ENCODE data around the gene AKR1C4.
A peak's percentile ranks its signal among the peaks of the same experiment; 100 is the strongest.
"Not testable (repeated sequence)": the region's sequence is repeated elsewhere in the genome, so short reads cannot be mapped to it uniquely, and the experiment has no call there.

AKR1C4 gene

GRCh38 chr10:5219262-5219661 lies 22.6 kb downstream of the AKR1C4 start:
- in situ Hi-C loops (cut with HindIII; ENCODE audit: low pct_unique_long_range_greater_than_20kb, low sequenced_read_pairs), result no loop called here
- TF ChIP-seq JUND (IDR thresholded peaks at IDR 0.05; ENCODE audit: low read depth), result no peak
- DNase-seq (ENCODE audit: low read depth in 1 of 2, low spot score in 1 of 2), result no peak

GRCh38 chr10:5222942-5223341 lies 26.3 kb downstream of the AKR1C4 start:
- in situ Hi-C loops (cut with HindIII; ENCODE audit: low pct_unique_long_range_greater_than_20kb, low sequenced_read_pairs); DNase-seq (ENCODE audit: low read depth in 1 of 2, low spot score in 1 of 2): not testable (repeated sequence)

GRCh38 chr10:5229019-5229418 lies 32.4 kb downstream of the AKR1C4 start:
- TF ChIP-seq JUND (IDR thresholded peaks at IDR 0.05; ENCODE audit: low read depth), result no peak
- in situ Hi-C loops (cut with HindIII; ENCODE audit: low pct_unique_long_range_greater_than_20kb, low sequenced_read_pairs), result no loop called here
- DNase-seq (ENCODE audit: low read depth in 1 of 2, low spot score in 1 of 2), result no peak

- DNase-seq (ENCODE audit: low read depth in 1 of 2, low spot score in 1 of 2), result no peak
- no peak for TF ChIP-seq JUND (IDR thresholded peaks at IDR 0.05; ENCODE audit: low read depth)
- in situ Hi-C loops (cut with HindIII; ENCODE audit: low pct_unique_long_range_greater_than_20kb, low sequenced_read_pairs), result no loop called here
These were observed 36.7 kb downstream of the AKR1C4 start for GRCh38 chr10:5233324-5233723.

GRCh38 chr10:5234106-5234860 lies 37.6 kb downstream of the AKR1C4 start:
- in situ Hi-C loops (cut with HindIII; ENCODE audit: low pct_unique_long_range_greater_than_20kb, low sequenced_read_pairs), result no loop called here
- no peak for TF ChIP-seq JUND (IDR thresholded peaks at IDR 0.05; ENCODE audit: low read depth)
- DNase-seq (ENCODE audit: low read depth in 1 of 2, low spot score in 1 of 2), result peak in 1 of 2 experiments; percentile 66

GRCh38 chr10:5237541-5237940 lies 40.9 kb downstream of the AKR1C4 start:
- DNase-seq (ENCODE audit: low read depth in 1 of 2, low spot score in 1 of 2); in situ Hi-C loops (cut with HindIII; ENCODE audit: low pct_unique_long_range_greater_than_20kb, low sequenced_read_pairs): not testable (repeated sequence)

GRCh38 chr10:5242585-5242984 lies 45.9 kb downstream of the AKR1C4 start:
- no peak for TF ChIP-seq JUND (IDR thresholded peaks at IDR 0.05; ENCODE audit: low read depth)
- in situ Hi-C loops (cut with HindIII; ENCODE audit: low pct_unique_long_range_greater_than_20kb, low sequenced_read_pairs), result no loop called here
- peak in 1 of 2 experiments; percentile 18 for DNase-seq (ENCODE audit: low read depth in 1 of 2, low spot score in 1 of 2)

- DNase-seq (ENCODE audit: low read depth in 1 of 2, low spot score in 1 of 2), result no peak
- in situ Hi-C loops (cut with HindIII; ENCODE audit: low pct_unique_long_range_greater_than_20kb, low sequenced_read_pairs), result no loop called here
- no peak for TF ChIP-seq JUND (IDR thresholded peaks at IDR 0.05; ENCODE audit: low read depth)
These were observed 46.9 kb downstream of the AKR1C4 start for GRCh38 chr10:5243521-5243987.

GRCh38 chr10:5252177-5253037 lies 55.8 kb downstream of the AKR1C4 start:
- no peak for TF ChIP-seq JUND (IDR thresholded peaks at IDR 0.05; ENCODE audit: low read depth)
- no peak for DNase-seq (ENCODE audit: low read depth in 1 of 2, low spot score in 1 of 2)

GRCh38 chr10:5254488-5254887 lies 57.9 kb downstream of the AKR1C4 start:
- no peak for TF ChIP-seq JUND (IDR thresholded peaks at IDR 0.05; ENCODE audit: low read depth)
- in situ Hi-C loops (cut with HindIII; ENCODE audit: low pct_unique_long_range_greater_than_20kb, low sequenced_read_pairs), result no loop called here
- DNase-seq (ENCODE audit: low read depth in 1 of 2, low spot score in 1 of 2), result no peak

More at GRCh38 chr10:5252177-5253037, 55.8 kb downstream of the AKR1C4 start:
- in situ Hi-C loops (cut with HindIII; ENCODE audit: low pct_unique_long_range_greater_than_20kb, low sequenced_read_pairs), result no loop called here

GRCh38 chr10:5257768-5258167 lies 61.1 kb downstream of the AKR1C4 start:
- in situ Hi-C loops (cut with HindIII; ENCODE audit: low pct_unique_long_range_greater_than_20kb, low sequenced_read_pairs); DNase-seq (ENCODE audit: low read depth in 1 of 2, low spot score in 1 of 2): not testable (repeated sequence)

GRCh38 chr10:5259132-5259951 lies 62.7 kb downstream of the AKR1C4 start:
- DNase-seq (ENCODE audit: low read depth in 1 of 2, low spot score in 1 of 2), result no peak
- in situ Hi-C loops (cut with HindIII; ENCODE audit: low pct_unique_long_range_greater_than_20kb, low sequenced_read_pairs), result no loop called here
- TF ChIP-seq JUND (IDR thresholded peaks at IDR 0.05; ENCODE audit: low read depth), result no peak

Measured in T47D (cell line).